ENCODE data around the gene EXOSC5. TPM values are rescaled to one million over a fixed set of nuclear protein-coding genes. Genes with fewer than 3 reads are reported as not detected.
"Not testable (repeated sequence)": the region's sequence is repeated elsewhere in the genome, so short reads cannot be mapped to it uniquely, and the experiment has no call there.

Gene EXOSC5
- total RNA-seq, 1 experiment from 2014 or later, result 43.1 TPM

DNA sequence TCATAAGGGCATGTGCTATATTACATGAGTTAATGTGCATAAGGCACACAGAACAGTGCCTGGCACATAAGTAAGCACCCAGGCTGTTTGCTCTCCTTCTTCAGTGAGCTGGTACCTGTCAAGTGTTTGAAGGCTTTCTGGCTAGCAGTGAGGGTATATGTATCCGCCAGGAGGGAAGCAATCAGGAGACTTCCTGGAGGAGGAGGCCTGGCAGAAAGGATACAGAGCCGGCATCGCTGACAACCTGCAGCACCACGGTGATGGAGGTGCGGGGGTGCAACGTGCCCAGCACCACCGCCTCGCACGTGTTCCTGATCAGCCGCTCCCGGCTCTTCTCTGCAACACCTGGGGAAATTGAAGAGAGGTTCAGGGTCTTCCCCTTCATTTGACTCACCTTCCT, 5.5 kb downstream of the EXOSC5 start:
- no peak overlapping the region for H3K4me3 ChIP-seq (ENCODE audit: low read depth, low read length, poor library complexity, severe bottlenecking)
- ChIA-PET CTCF (no interaction called here), POLR2A (ENCODE audit: low non-redundant PET) (no interaction called here)
- no peaks in the 10 kb centered on the region for H3K9me3 ChIP-seq (ENCODE audit: low read depth, low read length, poor library complexity, severe bottlenecking)
- no peak for TF ChIP-seq EZH2 (IDR thresholded peaks at IDR 0.05; ENCODE audit: borderline replicate concordance, low read depth, low read length, poor library complexity, severe bottlenecking)
- TF ChIP-seq, protein P1, sequence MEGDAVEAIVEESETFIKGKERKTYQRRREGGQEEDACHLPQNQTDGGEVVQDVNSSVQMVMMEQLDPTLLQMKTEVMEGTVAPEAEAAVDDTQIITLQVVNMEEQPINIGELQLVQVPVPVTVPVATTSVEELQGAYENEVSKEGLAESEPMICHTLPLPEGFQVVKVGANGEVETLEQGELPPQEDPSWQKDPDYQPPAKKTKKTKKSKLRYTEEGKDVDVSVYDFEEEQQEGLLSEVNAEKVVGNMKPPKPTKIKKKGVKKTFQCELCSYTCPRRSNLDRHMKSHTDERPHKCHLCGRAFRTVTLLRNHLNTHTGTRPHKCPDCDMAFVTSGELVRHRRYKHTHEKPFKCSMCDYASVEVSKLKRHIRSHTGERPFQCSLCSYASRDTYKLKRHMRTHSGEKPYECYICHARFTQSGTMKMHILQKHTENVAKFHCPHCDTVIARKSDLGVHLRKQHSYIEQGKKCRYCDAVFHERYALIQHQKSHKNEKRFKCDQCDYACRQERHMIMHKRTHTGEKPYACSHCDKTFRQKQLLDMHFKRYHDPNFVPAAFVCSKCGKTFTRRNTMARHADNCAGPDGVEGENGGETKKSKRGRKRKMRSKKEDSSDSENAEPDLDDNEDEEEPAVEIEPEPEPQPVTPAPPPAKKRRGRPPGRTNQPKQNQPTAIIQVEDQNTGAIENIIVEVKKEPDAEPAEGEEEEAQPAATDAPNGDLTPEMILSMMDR (conservative IDR thresholded peaks at IDR 0.05; ENCODE audit: low read depth, low read length), result no peak
- BruUV-seq (replicated peaks), result no TSS peak
- H3K36me3 ChIP-seq (ENCODE audit: insufficient read depth, low read length, poor library complexity, severe bottlenecking), result peaks cover 20% of the 10 kb centered on the region
- no peak overlapping the region for H3K27ac ChIP-seq (ENCODE audit: low read depth, low read length, poor library complexity, severe bottlenecking)
- intact Hi-C loops (cut with micrococcal nuclease; ENCODE audit: unreplicated experiment), result loop anchor here (10.0 kb wide), 1 partner anchor 353 kb away; no protein-coding TSS in a partner anchor
- DNase-seq (ENCODE audit: low spot score), result no peak
- H3K27me3 ChIP-seq (replicated peaks; ENCODE audit: insufficient read depth, low read depth, low read length, poor library complexity), result no peaks in the 10 kb centered on the region
- no peaks in the 10 kb centered on the region for H3K4me1 ChIP-seq (ENCODE audit: insufficient read depth, low read length, poor library complexity, severe bottlenecking)

DNA sequence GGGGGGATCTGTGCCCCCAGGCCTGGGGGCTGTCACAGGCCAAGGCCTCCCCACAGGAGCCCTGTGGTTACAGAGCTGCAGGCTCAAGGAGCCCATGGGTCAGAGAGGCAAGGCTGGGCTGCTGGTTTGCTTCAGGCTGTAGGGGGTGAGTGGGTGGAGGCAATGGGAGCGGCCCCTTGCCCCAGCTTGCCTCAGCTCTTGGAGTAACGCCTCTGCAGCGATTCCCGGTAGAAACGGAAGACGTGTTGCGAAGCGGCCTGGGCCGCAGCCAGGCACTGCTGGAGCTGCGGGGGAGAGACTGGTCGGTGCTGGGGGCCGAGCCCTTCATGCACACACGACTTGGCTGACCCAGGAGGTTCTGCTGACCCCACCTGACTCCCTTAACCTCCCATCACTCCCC, 10.7 kb downstream of the EXOSC5 start:
- no peaks in the 10 kb centered on the region for H3K9me3 ChIP-seq (ENCODE audit: low read depth, low read length, poor library complexity, severe bottlenecking)
- ChIA-PET POLR2A (ENCODE audit: low non-redundant PET) (no interaction called here), CTCF (interaction anchor here (0.5 kb wide), 1 partner anchor 434 kb away, joined by 5 read pairs; no protein-coding TSS in a partner anchor)
- H3K4me1 ChIP-seq (ENCODE audit: insufficient read depth, low read length, poor library complexity, severe bottlenecking), result no peaks in the 10 kb centered on the region
- no peaks in the 10 kb centered on the region for H3K27me3 ChIP-seq (replicated peaks; ENCODE audit: insufficient read depth, low read depth, low read length, poor library complexity)
- intact Hi-C loops (cut with micrococcal nuclease; ENCODE audit: unreplicated experiment), result no loop called here
- H3K36me3 ChIP-seq (ENCODE audit: insufficient read depth, low read length, poor library complexity, severe bottlenecking), result peaks cover 16% of the 10 kb centered on the region
- H3K27ac ChIP-seq (ENCODE audit: low read depth, low read length, poor library complexity, severe bottlenecking), result peak overlapping the region; percentile 37
- H3K4me3 ChIP-seq (ENCODE audit: low read depth, low read length, poor library complexity, severe bottlenecking), result no peak overlapping the region
- no peak for DNase-seq (ENCODE audit: low spot score)
- TF ChIP-seq EZH2 (IDR thresholded peaks at IDR 0.05; ENCODE audit: borderline replicate concordance, low read depth, low read length, poor library complexity, severe bottlenecking), result no peak
- TF ChIP-seq, protein P1 (conservative IDR thresholded peaks at IDR 0.05; ENCODE audit: low read depth, low read length), result no peak
- no TSS peak for BruUV-seq (replicated peaks)

DNA sequence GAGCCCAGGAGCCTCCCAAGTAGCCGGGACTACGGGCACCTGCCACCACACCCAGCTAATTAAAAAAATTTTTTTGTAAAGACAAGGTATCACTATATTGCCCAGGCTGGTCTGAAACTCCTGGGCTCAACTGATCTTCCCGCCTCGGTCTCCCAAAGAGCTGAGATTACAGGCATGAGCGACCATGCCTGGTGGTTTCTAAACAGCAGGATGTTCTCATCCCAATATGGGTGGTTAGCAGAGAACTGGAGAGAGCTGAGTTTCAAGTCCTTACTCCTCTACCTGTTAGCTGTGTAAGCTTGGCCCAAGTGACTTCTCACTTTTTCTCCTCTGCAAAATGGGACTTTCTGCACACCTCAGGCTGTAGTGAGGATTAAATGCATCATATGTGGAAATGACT, 12.8 kb downstream of the EXOSC5 start:
- ChIA-PET CTCF (no interaction called here), POLR2A (ENCODE audit: low non-redundant PET) (interaction anchor here (0.5 to 0.6 kb wide), 2 partner anchors 133 to 191 kb away, joined by 3 read pairs; partner anchors contain the start of gene CEACAM21)

DNA sequence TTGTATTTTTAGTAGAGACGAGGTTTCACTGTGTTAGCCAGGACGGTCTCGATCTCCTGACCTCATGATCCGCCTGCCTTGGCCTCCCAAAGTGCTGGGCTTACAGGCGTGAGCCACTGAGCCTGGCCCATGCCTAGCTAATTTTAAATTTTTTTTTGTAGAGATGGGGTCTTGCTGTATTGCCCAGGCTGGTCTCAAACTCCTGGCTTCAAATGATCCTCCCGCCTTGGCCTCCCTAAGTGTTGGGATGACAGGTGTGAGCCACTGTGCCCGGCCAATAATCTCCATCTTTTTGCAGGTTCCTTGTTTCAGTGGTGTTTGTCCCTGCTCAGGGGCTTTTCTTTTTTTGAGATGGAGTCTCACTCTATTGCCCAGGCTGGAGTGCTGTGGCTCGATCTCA, 15.6 kb downstream of the EXOSC5 start:
- intact Hi-C loops (cut with micrococcal nuclease; ENCODE audit: unreplicated experiment); H3K27ac ChIP-seq (ENCODE audit: low read depth, low read length, poor library complexity, severe bottlenecking); POLR2A ChIA-PET (ENCODE audit: low non-redundant PET); CTCF ChIA-PET; H3K27me3 ChIP-seq (replicated peaks; ENCODE audit: insufficient read depth, low read depth, low read length, poor library complexity); H3K36me3 ChIP-seq (ENCODE audit: insufficient read depth, low read length, poor library complexity, severe bottlenecking); H3K4me3 ChIP-seq (ENCODE audit: low read depth, low read length, poor library complexity, severe bottlenecking); BruUV-seq (replicated peaks); H3K9me3 ChIP-seq (ENCODE audit: low read depth, low read length, poor library complexity, severe bottlenecking); DNase-seq (ENCODE audit: low spot score); H3K4me1 ChIP-seq (ENCODE audit: insufficient read depth, low read length, poor library complexity, severe bottlenecking): not testable (repeated sequence)

More for the DNA sequence above, 12.8 kb downstream of the EXOSC5 start:
- Histone ChIP-seq H3K4me3 (ENCODE audit: low read depth, low read length, poor library complexity, severe bottlenecking) (no peak overlapping the region), H3K27me3 (replicated peaks; ENCODE audit: insufficient read depth, low read depth, low read length, poor library complexity) (no peaks in the 10 kb centered on the region), H3K9me3 (ENCODE audit: low read depth, low read length, poor library complexity, severe bottlenecking) (no peaks in the 10 kb centered on the region), H3K4me1 (ENCODE audit: insufficient read depth, low read length, poor library complexity, severe bottlenecking) (no peaks in the 10 kb centered on the region), H3K36me3 (ENCODE audit: insufficient read depth, low read length, poor library complexity, severe bottlenecking) (peaks cover 4% of the 10 kb centered on the region), H3K27ac (ENCODE audit: low read depth, low read length, poor library complexity, severe bottlenecking) (no peak overlapping the region)
- no peak for TF ChIP-seq EZH2 (IDR thresholded peaks at IDR 0.05; ENCODE audit: borderline replicate concordance, low read depth, low read length, poor library complexity, severe bottlenecking)
- TF ChIP-seq, protein P1 (conservative IDR thresholded peaks at IDR 0.05; ENCODE audit: low read depth, low read length), result no peak
- no peak for DNase-seq (ENCODE audit: low spot score)
- BruUV-seq (replicated peaks), result no TSS peak
- intact Hi-C loops (cut with micrococcal nuclease; ENCODE audit: unreplicated experiment), result no loop called here
